GM19099 (cell line): ENCODE data around the gene PPP3CB.

Experiments used
- POLR2A ChIP-seq: IDR thresholded peaks from 3 replicates; pipeline ENCODE4 v1.6.1; 2011; ENCODE audit warnings: low read depth; ENCODE audit not compliant: insufficient read length; ENCODE audit errors: extremely low read depth

Gene PPP3CB

DNA sequence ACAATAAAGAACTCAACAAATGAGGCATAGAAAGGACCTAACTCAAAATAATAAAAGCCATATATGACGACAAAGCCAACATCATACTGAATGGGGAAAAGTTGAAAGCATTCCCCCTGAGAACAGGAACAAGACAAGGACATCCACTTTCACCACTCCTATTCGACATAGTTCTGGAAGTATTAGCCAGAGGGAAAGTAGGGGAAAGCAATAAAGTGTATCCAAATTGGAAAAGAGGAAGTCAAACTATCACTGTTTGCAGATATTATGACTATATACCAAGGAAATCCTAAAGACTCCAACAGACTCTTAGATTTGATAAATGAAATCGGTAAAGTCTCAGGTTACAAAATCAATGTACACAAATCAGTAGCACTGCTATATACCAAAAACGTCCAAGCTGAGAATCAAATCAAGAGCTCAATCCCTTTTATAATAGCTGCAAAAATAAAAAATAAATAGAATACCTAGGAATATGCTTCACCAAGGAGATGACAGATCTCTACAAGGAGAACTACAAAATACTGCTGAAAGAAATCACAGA is 86.8 kb downstream of the PPP3CB start:
- TF ChIP-seq POLR2A = no peak

DNA sequence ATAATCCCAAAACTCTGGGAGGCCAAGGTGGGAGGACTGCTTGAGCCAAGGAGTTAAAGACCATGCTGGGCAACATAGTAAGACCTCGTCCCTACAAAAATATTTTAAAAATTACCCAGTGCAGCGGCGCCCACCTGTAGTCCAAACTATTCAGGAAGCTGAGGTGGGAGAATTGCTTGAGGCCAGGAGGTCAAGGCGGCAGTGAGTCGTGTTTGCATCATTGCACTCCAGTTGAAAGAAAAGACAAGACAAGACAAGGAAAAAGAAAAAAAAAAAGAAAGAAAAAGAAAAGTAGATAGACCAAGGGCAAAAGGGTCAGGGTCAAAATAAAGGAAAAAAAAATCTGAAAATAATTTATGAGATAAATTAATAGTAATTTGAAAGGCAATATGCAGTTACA is 87.8 kb downstream of the PPP3CB start:
- no peak for TF ChIP-seq POLR2A

DNA sequence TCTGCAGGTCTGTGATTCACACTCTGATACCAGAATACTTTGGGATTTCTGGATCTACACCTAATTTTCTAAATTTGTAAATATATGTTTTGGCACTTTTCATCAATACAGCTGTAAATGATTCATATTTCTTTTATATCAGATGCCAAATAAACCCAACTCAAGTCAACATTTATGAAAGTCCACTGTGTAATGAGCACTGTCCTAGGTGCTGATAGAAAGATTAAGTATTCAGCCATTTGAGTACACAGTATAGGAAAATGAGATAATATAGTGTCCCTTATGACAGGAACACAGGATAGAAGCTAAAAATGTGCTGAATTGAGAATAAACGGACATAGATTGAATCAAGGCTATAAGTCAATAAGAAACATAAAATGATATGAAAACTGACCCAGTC is 88.3 kb downstream of the PPP3CB start:
- TF ChIP-seq POLR2A = no peak

DNA sequence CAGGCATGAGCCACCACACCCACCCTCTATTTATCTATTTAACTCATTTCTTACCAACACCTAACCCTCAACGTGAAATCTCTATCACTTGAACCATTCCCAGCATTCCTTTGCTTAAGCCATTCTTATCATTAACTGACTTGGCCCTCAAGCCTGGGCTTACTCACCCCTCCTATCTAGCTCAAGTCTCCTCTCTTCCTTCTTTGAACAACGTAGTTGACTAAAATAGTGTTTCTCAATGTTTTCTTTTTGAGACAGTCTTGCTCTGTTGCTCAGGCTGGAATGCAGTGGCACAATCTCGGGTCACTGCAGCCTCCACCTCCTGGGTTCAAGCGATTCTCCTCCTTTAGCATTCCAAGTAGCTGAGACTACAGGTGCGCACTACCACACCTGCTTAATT is 89.0 kb downstream of the PPP3CB start:
- TF ChIP-seq POLR2A = no peak

DNA sequence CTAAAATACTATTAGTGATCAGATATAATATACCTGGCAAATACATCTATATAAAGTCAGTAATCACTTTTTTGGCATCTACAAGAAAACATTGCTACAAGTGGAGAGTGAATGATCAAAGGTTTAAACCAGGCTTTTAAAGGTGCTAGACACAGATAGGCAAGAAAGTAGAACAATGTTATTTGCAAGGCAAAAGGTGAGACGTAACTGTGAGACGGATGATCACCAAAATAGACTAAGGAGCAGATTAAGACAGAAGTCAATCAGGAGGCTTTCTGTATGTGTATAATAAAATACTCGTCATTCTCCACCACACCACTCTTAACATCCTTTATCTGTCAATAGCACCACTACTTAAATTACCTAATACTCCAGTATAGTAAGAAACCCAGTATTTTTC is 90.3 kb downstream of the PPP3CB start:
- TF ChIP-seq POLR2A = no peak

DNA sequence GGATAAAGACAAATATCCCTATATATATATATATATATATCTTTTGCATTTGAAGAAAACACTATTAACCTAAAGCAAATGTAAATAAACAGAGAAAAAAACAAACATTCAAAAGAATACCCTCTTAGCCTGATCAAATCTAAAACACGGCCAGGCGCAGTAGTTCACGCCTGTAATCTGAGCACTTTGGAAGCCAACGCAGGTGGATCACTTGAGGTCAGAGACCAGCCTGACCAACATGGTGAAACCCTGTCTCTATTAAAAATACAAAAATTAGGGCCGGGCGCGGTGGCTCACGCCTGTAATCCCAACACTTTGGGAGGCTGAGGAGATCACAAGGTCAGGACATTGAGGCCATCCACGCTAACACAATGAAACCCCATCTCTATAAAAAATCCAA is 91.1 kb downstream of the PPP3CB start:
- TF ChIP-seq POLR2A = no peak

DNA sequence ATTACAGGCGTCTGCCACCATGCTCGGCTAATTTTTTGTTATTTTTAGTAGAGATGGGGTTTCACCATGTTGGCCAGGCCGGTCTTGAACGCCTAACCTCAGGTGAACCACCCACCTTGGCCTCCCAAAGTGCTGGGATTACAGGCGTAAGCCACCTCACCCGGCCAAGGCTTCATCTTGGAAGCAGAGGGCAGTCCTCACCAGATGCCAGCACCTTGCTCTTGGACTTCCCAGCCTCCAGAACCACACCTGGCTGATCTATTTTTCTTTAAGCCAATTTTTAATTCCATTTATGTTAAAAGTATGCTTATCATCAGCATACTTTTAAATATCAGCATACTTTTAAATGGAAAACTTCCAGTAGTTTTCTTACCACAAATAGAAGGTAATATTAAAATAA is 94.2 kb downstream of the PPP3CB start:
- TF ChIP-seq POLR2A = no peak

DNA sequence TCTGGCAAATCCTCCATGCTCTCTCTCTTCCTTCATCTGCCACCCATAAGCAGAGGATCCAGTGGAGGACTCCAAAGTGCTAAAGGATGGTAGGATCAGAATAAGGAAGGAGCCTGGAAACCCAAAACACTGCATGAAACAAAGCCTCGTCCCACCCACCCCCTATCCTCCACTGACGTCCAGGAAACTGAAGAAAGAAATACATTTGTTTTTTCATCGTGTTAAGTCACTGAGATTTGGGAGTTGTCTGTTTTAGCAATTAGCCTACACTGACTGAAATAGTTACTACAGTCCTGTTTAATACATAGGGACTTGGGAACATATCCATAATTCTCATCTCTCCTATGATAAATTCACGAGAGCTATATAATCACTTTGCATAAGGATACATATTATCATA is 96.8 kb downstream of the PPP3CB start:
- no peak for TF ChIP-seq POLR2A

DNA sequence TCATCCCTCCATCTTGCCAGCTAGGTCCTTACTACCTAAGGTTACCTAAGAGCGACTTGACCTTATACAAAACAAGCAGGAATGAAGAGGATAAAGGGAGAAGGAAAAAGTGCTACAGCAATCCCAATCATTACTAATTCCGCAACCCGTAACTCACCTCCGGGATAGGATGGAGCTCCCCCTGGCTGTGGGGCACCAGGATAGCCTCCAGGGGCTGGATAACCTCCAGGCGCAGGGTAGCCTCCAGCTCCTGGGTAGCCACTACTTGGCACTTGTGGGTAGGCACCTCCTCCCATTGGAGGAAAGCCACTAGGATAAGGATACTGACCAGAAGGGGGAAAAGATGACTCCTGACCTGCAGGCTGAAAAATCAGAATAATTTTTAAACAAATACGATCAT is 97.8 kb downstream of the PPP3CB start:
- no peak for TF ChIP-seq POLR2A

DNA sequence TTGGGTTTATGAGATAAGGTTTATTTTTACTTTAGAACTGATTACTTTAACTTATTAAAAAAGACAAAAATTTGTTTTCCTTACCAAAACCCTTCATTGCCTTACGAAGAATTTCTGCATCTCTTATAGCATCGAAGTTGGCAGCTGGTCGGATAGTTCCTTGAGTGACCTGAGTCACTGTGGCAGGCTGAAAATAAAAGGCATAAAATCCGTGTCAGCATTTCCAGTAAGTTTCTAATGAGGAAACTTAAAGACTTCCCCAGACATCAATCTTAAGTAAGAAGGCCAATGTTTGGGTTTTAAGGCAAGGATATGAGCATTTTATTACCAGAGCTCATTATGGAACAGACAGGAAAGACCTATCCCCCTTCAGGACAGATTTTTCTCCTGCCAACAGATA is 107.6 kb downstream of the PPP3CB start:
- TF ChIP-seq POLR2A = no peak

DNA sequence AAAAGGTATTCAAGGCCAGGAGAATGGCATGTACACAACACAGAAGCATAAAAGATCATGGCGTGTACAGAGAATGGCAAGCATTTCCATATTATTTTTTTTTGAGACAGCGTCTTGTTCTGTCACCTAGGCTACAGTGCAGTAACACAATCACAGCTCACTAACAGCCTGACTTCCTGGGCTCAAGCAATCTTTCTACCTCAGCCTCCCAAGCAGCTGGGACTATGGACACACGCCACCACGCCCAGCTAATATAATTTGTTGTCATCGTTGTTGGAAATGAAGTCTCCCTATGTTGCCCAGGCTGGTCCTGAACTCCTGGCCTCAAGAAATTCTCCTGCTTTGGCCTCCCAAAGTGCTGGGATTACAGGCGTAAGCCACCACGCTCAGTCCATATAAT is 109.2 kb downstream of the PPP3CB start:
- TF ChIP-seq POLR2A = no peak
